Measurements from ENCODE around the gene SPAG16.

The SPAG16 gene

GRCh38 chr2:213411582-213412289, 127.5 kb downstream of the SPAG16 start:
- no peak for DNase-seq

DNA sequence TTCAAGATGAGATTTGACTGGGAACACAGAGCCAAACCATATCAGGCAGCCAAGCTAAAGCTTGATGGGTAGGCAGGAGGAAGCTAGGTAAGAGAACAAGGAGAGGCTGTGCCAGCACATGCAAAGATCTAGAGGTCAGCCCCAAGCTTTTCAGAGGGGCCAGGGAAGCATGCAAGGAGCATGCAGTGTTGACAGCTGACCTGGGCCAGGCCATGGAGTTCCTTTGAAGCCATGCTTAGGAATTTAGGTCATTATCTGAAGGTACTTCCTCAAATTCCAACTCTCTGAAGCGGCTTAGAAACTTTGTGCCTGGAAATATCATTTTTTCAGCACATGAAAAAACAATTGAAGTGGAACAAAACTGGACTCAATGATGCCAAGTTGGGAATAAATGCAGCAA, 130.8 kb downstream of the SPAG16 start:
- DNase-seq, result no peak

DNA sequence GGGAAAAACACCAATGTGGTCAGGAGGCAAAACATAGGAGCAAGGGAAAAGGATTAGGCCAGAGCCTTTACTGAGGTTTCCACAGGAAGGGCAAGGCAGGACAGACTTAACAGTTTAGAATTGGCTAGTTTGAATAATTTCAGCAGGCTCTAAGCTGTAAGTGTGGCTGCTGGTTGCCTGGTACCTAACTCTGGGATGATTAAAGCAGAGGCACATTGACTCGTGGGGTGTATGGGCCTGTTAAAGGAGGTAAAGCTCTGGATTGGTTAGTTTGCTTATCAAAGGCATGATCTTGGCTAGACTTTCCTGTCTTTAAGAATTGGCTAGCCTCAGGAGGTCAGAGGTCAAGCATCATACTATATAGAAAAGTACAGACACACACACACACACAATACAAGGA, 132.6 kb downstream of the SPAG16 start:
- DNase-seq, result no peak

GRCh38 chr2:213419980-213420379, 135.7 kb downstream of the SPAG16 start:
- no peak for DNase-seq

DNA sequence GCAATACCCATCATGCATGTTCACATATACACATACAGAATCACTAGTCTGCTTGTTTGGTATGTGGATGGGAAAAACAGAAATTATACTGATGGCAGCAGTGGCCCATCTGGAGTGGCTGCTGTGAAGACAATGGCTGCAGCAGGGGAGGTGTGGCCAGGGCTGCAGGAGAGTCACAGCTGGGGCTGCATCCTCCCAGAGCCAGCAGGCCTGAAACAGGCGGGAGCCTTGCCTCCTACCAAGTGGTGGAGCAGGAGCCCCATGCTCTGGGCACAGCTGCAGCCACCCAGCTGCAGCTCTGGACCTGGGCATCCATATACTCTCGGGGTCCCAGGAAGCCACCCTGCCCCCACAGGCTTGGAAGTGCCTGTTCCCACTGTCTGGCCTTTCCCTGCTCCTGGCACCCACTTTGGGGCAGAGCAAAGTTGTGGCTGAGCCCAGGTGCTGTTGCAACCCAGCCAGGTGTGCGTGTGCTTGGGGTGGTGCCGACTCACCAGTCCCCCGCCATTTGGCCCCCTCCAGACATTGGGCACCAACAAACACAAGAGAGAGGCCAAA, 136.6 kb downstream of the SPAG16 start:
- no peak for DNase-seq

DNA sequence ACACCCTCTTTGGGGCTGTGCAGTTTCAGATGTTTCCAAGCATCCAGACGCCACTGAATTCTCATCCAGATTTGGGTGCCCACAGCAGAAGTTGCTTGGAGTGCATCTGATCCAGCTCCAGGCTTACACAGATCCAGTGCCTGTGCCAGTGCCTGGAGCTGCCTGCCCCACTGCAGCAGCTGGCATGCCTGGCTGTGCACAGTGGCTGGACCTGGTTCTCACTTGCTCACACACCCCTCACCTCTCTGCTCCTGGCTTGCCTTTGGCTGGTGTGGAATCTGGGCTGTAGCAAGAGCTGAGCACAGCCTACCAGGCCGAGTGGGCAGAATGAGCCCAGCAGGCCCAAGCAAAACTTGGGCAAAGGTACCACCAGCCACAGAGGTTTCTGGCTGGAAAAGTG, 137.9 kb downstream of the SPAG16 start:
- DNase-seq, result no peak

DNA sequence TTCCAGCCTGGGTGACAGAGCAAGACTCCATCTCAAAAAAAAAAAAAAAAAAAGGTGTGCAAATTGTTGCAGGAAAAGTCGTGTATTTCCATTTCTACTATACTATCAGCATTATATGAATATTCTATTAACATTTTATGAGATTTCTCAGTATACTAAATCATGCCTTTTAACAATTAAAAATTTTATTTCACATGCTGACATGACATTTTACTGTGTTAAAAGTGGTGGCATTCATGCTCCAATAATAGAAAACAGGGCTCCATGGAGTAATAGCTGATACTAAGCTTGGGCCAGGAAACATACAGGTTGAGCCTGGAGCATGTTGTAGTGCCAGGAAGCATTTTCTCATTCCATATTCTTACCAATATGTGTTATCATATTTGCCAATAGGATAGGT, 141.4 kb downstream of the SPAG16 start:
- no peak for DNase-seq

DNA sequence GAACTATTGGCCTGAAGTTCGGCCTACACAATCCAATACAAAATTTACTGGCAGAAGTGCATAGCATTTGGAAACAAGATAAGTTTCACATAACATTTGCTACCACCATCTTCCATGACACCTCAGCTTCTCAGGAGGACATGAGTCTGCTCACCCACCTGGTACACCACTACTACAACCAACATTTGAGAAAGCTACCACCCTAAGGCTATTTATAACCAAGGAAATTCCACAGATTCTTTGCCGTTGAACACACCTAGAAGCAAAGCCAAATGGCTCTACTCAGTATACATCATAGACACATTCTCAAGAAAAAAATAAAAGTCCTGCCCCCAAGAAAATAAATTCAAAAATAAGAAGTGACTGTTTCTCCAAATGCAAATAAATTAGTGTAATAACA, 145.3 kb downstream of the SPAG16 start:
- DNase-seq, result no peak

- no peak for DNase-seq
Observed at GRCh38 chr2:213443921-213444320, 159.7 kb downstream of the SPAG16 start.

- DNase-seq, result no peak
Observed at GRCh38 chr2:213451542-213452239, 167.4 kb downstream of the SPAG16 start.

DNA sequence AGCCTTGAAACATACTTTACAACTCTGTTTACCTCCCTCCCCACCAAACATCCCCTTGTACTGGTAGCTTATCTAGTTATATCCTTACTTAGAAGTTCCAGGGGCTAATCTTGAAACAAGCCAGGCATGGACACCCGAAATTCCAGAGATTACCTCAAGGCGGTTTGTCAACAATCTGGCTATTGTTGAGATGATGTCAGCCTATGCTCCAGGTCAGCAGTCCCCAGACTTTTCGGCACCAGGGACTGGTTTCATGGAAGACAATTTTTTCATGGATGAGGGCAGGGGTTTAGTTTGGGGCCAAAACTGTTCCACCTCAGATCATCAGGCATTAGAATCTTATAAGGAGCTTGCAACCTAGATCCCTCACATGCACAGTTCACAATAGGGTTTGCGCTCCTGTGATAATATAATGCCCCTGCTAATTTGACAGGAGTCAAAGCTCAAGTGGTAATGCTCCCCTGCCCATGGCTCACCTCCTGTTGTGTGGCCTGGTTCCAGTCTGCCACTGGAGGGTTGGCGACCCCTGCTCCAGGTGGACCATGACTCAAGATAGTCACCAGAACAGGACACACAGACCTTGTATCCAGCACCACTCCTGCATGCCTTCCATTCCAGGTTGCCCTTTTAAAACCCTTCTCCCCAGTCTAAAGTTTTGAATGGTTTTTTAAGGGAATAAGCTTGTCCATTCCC, 171.2 kb downstream of the SPAG16 start:
- DNase-seq, result no peak

DNA sequence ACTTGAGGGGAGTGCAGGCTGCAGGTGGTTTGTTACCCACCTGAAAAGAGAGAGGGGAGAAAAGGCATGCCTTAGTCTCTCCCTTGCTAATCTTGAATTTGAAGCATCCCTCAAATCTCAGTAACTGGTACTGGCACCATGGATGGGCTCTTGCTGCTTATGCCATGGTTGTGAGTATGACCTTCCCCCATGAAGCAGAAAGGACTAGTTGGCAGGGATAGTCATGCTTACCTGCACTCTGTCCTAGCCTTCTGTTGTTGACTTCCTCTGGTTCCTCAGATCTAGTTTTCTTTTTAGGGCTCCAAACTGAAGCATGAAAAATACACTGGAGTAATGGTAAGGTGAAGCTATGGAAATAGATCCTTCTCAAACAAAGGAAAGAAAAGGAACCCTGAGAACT, 191.2 kb downstream of the SPAG16 start:
- no peak for DNase-seq

GRCh38 chr2:213476641-213477040, 192.4 kb downstream of the SPAG16 start:
- no peak for DNase-seq

GRCh38 chr2:213490087-213490486, 205.8 kb downstream of the SPAG16 start:
- no peak for DNase-seq

DNA sequence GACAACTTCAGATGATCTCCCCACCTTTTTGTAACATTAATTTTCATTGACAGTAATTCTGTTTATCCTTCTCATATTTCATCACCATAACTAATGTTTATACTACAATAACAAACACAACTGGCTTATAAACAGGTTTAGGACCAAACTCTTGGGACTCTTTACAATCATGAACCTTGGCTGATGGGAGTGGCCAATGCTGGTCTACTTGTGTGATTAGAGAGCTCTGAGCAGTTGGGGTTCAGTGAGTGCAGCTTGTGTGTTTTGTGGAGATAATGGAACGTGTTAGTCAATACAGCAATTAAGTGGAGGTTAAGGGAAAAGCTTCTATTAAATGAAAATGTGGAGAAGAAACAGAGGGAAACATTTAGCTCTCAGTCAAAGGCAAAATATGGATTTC, 207.1 kb downstream of the SPAG16 start:
- DNase-seq, result no peak

- no peak for DNase-seq
Observed at GRCh38 chr2:213496226-213496625, 212.0 kb downstream of the SPAG16 start.

DNA sequence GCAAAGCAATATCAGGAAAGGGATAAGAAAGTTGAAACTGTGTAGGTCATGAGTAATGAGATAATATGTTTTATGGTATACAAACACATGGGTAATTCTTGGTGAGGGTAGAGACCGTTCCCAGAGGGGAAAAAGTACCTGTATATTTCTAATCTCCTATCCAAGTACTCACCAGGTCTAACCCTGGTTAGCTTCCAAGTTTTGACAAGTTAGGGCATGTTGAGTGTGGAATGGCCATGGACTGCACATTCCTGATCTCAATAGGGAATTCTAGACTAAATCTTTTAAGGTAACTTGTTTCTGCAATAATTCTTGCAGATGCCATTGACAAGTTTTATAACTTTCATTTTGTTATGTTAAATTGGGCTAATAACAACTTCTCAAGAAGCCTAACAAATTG, 216.6 kb downstream of the SPAG16 start:
- DNase-seq, result no peak

DNA sequence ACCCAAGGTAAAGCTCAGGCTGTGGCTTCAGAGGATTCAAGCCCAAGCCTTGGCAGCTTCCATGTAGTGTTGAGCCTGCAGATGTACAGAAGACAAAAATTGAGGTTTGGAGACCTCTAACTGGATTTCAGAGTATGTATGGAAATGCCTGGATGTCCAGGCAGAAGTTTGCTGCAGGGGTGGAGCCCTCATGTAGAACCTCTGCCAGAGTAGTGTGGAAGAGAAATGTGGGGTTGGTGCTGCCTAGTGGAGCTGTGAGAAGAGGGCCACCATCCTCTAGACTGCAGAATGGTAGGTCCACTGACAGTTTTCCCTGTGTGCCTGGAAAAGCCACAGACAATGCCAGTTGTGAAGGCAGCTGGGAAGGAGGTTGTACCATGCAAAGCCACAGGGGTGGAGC, 239.9 kb downstream of the SPAG16 start:
- no peak for DNase-seq

DNA sequence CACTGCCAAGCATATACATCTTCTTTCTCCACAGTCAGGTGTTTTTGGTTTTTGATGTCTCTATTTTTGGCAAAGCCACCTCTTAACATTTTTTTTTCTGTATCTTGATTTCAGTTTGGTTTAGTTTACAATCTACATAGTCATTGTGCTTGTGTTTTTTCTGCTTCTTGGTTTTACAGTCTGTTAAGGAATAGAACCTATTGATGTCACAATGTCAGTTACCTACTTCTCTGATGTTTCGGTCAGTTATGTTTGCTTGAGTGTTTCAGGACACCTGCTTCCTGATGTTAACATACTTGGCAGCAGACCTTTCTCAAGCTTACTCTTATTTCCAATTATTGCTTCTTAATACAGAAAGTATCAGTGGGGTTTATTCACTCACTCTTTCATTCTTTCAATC, 253.3 kb downstream of the SPAG16 start:
- no peak for DNase-seq

DNA sequence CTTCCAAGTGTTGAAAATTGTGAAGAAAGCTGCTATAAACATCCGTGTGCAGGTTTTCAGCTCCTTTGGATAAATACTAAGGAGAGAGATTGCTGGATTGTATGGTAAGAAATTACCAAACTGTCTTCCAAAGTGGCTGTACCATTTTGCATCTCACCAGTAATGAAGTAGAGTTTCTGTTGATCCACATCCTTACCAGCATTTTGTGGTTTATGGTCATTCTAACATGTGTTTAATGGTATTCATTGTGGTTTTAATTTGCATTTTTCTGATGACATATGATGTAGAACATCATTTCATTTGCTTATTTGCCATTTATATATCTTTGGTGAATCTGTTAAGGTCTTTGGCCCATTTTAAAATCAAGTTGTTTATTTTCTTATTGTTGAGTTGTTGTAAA, 260.7 kb downstream of the SPAG16 start:
- no peak for DNase-seq

GRCh38 chr2:213545481-213545880, 261.2 kb downstream of the SPAG16 start:
- DNase-seq, result no peak

GRCh38 chr2:213545964-213546475, 261.8 kb downstream of the SPAG16 start:
- DNase-seq, result no peak

GRCh38 chr2:213551526-213551925, 267.3 kb downstream of the SPAG16 start:
- DNase-seq, result no peak

GRCh38 chr2:213559053-213559452, 274.8 kb downstream of the SPAG16 start:
- DNase-seq, result no peak
